ENCODE results near the gene KIF1A.
A peak's percentile ranks its signal among the peaks of the same experiment; 100 is the strongest.

KIF1A gene

DNA sequence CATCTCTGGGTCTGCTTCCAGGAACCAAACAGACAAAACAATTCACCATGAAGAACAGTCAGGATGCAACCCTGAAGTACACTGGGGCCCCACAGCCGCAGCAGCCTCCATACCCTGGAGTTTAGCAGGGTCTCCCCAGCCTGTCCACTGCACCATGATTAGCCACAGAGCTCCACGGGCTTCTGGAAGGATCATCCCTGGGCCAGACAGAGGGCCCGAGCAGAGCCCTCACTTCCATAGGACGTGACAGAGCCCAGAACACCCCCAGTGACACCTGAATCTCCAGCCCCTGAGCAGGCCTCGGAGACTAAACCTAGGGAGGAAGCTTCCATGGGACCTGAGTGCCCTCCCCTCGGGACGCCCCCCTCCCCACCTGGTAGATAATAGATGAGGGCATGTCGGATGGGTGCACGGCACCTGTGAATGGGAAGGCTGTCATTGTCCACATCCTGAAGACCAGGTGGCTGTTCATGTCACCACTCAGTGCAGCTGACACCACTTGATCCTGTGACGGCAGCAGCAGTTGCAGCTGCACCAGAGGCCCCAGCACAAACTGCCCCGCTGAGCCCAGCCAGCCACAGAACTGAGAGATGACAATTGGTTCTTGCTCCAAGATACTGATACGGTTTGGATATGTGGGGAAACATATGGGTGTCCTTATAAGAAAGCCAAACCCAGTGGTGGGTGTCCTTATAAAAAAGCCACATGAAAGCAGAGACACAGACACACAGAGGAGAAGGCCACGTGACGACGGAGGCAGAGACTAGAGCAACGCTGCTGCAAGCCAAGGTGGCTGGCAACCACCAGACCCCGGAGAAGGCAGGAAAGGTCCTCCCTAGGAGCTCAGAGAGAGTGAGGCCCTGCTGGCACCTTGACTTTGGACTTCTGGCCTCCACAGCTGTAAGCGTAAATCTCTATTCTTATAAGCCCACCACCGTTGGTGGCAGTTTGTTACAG lies 23.2 kb downstream of the KIF1A start:
- peak; percentile 19 for DNase-seq

DNA sequence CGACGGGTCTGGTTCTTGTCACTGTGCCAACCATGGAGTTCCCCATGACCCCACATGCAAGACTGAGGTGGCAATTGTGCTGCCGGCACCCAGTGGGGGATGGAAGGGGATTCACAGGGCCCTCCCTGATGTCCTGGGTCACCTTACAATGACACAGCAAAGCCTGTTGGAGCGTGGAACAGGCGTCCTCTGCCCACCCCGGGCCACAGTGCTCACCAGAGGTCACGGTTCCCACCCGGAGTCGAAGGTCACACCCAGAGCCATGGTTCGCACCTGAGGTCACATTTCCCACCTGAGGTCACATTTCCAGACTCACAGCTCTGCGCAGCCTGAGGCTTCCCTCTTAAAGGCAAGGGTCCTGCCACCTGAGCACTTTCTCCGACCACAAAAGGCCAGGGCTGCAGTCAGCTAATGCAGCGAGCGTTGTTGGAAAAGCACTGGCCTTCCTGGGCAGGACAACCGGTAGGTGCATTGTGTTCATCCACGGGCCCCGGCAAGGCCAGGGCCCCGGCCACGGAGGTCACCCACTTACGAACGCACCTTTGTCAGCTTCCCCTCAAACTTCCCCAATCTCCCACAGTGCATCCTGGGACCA lies 24.0 kb downstream of the KIF1A start:
- no peak for DNase-seq

DNA sequence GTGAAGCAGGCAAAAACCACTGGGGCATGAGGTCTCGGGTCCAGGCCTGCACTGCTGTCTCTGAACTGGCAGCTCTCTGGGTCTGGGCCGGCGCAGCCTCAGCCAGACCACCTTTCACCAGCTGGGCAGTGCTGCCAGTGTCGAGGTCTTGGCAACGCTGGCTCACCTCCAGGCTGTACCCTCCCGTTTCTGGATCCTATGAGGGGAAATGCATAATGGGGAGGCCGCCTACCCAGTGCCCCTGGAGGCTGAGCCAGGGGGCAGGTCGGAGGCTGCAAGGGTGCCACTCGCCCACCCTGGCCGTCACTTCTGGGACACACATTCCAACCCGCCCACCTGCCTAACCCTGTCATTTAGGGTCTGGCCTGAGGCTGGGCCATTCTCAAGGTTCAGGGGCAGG lies 24.6 kb downstream of the KIF1A start:
- no peak for DNase-seq

DNA sequence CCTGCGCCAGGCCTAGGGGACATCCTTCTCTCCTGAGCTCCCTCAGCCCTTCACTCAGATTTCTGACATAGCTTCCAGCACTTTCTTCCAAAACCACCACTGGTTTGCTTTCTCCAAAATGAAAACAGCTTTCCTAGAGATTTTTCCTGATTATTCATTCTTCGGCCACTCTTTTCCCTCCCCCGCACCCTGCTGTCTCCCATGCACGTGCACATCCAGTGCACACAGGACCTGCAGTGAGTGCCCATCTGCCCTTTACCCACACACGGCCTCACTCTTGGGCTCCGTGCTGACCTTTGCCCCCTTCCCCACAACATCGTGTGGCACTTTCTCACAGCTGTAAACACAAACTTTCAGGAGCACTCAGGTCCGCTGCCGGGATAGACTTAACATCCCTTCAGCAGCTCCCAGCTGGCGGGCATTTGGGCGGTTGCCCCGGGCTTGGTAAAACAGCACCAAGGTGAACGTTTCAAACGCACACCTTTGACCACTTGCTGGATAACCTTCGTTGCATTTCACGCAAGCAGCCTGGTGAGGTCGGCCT lies 25.8 kb downstream of the KIF1A start:
- DNase-seq: no peak

DNA sequence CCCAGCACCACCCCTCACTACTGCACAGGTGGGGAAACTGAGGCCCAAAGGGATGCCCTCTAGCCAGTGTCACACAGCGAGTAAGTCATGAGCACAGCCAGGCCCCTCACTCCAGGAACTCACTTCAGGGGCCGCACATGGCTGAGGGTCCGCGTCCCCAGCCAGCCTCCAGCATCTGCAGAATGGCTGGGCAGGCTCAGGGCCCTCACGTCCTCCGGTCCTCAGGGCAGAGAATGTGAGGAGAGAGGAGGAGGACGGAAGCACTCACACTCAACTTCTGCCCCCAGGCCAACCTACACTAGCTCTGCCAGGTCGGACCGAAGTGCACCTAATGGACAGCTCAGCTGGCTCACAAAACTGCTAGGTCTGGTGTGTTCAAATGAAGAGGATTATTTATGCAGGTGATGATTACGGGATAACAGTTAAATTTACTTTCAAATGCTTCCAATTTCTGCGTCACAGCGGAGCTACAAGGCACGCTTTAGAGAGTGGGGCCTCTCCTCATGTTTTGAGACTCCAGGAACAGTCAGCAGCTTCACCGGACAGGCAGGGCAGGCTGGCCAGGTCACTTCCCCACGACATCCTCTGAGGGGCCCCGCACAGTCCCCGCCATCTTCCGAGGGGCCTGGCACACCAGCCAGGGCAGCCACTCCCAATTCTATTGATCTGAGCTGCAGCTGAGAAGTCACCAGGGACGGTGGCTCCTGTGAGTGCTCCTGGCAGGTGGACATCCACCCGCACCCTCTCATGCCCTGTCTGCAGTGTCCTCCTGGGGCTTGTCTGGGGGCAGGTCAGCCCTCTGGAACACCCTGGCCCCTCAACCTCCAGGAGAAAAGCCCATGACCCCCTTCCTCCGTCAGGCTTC lies 26.5 kb downstream of the KIF1A start:
- DNase-seq: no peak

DNA sequence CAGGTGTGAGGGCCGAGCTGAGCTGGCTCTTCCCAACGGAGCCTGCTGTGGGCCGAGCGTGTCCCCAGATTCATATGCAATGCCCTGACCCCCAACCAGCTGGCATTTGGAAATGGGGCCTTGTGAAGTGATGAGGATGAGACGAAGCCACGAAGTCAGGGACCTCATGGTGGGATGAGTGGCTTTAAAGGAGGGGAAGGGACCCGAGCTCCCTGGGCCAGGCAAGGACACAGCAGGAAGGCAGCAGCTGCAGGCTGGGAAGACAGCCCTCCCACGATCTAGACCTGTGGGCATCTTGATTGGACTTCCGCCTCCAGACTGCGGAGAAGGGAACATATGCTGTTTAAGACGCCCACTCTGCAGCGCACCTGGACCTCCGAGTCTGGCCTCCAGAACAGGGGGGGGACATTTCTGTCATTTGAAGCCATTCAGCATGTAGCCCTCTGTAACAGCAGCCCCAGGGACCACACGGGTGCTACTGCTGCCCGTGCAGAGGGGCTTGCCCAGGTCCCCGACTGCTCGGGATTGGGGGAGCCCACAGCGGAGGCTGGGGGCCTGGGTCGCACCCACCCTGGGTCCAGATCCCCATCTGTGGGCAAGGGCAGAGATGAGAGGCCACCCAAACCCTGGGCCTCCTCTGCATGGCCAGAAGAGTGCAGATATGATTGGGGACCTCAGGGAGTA lies 27.2 kb downstream of the KIF1A start:
- DNase-seq: no peak

DNA sequence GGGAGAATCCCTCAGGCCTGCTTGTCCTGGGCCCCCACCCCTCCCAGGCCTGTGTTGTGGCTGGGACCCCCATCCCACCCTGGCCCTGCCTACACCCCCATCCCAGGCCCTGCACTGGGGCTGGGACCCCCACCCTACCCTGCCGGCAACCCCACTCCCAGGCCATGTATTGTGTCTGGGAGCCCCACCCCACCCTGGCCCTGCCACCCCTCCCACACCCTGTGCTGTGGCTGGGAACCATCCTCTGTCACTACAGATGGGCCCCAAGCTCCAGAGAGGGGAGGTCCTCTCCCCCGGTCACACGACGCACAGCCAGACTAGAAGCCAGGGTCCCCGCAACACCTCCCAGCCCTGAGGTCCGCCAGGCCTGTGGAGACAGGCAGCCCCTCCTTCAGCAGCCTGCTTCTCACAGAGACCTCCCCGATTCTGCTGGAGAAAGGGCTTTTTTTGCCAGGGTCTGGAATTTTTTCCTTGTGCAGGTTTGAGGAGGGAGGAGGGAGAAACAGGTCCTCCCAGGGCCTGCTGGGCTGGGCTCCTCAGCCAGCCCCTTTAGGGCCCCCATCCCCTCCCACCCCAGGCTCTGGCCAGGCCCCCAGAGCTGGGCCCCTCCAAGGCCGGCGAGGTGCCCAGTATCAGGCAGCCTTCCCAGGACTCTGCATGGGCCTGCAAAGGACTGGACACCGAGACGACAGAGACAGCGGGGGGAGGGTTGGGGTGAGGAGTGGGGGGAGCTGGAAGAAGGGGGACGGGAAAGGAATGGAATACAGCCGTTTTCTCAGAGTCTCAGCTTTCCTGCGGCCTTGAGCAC lies 28.0 kb downstream of the KIF1A start:
- no peak for DNase-seq

DNA sequence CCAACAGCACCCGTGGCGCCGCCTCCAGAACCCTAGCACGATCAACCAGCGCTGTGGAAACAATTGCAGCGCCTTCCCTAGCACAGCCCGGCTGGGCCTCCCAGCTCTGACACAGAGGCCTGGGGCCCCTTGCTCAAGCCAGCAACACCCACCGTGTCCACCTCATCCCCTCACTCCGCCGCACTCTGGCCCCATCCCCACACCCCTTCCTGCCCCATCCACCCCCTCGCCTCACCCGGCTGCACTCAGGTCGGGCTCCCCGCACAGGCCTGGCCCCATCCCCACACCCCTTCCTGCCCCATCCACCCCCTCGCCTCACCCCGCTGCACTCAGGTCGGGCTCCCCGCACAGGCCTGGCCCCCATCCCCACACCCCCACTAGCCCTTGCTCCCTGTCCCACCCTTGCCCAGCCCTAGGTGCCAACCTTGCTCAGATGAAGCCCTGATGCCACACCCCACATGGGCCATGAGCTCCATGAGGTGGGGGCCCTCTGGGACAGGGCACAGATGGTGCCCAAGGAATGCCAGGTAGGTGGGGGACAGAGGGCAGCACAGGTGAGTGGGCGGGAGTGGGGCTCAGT lies 28.7 kb downstream of the KIF1A start:
- DNase-seq: no peak

DNA sequence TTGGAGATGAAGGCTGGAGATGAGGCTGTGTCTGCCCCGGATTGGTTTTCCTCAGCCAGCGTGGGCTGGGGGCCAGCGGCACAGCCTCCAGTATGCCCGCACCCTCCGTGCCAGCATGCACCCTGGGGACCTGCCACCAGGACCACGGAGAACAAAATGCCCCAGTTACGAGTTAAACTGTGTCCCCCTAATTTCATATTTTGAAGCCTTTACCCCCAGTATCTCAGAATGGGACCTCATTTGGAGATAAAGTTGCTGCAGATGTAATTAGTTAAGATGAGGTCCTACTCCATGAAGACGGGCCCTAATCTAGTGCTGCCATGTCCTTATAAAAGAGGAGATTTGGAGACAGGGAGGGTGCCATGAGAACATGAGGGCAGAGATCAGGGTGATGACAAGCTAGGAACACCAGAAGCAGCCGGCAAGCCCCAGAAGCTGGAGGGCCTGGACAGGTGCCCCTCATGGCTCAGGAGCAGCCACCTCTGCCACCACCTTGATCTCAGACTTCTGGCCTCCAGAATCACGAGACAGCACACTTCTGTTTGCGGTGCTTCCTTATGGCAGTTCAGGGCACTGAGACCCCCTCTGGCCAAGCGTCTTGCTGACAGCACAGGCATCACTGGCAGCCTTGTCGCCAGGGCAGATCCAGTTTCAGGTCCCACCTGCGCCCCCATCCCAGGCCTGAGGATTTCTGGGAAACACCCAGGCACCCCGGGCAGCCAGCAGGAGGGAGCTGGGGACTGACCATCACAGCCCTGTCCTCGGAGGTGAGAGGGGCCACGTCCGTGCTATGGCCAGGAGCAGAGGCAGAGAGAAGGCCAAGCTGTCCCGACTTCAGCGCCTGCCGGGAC lies 29.4 kb downstream of the KIF1A start:
- DNase-seq: no peak

DNA sequence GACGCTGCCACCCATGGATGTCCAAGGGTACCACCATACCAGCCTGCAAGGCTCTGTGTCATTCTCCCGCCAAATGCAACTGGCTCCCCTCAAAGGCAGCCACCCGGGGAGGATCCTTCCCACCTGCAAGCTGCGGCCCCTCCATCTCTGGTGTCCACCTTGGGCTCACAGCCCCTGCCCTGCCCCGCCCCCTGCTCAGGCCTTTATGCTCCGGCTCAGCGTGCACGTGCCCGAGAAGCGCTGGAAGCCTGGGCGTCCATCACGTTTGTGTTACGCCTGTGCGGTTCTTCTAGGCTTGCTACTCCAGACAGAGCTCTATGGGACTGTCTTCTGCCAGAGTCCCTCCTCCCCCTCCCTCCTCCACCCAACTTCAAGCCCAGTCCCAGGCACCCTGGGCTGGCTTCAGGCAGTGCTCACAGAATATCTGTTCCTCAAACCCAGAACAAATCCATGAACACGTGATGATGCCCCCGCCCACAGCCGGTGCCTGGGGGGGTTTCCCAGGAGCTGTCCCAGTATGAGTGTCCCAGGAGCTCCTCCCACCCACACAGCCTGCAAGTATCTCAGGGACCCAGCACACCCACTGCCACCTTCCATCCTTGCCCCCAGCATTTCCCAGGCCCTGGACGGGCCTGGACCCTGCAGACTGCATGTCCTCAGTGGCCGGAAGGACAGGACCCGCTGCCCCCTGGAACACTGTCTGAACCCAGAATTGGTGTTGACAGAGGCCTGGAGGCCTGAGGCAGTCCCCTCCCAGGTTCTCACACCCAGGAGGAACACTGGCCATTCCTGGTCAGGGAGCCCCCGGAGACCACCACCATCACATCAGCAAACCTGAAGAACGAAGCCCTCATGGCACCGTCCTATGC lies 30.3 kb downstream of the KIF1A start:
- no peak for DNase-seq

DNA sequence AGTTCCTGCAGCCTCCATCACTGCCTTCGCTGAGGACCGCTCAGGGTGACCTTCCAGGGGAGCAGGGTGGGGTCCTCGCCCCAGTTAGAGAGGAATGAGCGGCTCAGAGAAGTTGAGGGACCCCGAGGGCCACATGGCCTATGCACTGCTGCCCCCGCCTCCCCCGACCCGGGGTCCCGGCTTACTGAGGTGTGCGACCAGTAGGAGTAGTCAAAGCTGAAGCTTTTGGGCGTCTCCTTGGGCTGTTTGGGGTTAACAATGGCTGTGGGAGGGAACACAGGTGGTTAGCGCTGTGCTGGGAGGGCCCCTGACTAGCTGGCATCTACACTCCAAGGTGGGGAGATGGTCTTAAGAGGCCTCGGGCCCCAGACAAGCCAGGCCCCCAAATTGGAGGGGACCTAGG lies 31.0 kb downstream of the KIF1A start:
- no peak for DNase-seq

DNA sequence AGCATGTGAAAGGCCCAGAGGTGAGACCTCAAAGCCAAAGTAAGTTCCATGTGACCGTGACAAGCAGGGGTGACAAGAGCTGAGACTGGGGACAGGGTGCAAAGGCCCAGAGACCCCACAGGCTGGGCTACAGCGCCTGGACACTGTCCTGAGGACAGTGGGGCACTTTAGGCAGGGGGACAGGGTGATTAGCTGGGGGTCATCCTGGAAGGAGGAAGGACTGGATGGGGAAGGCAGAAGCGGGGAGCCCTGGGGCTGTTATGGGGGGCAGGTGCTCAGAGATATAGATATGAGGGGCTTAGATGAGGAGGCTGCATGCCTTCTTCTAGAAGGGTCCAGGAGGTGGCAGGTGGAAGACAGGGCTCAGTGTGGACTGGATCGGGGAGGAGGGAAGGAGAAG lies 31.5 kb downstream of the KIF1A start:
- no peak for DNase-seq

DNA sequence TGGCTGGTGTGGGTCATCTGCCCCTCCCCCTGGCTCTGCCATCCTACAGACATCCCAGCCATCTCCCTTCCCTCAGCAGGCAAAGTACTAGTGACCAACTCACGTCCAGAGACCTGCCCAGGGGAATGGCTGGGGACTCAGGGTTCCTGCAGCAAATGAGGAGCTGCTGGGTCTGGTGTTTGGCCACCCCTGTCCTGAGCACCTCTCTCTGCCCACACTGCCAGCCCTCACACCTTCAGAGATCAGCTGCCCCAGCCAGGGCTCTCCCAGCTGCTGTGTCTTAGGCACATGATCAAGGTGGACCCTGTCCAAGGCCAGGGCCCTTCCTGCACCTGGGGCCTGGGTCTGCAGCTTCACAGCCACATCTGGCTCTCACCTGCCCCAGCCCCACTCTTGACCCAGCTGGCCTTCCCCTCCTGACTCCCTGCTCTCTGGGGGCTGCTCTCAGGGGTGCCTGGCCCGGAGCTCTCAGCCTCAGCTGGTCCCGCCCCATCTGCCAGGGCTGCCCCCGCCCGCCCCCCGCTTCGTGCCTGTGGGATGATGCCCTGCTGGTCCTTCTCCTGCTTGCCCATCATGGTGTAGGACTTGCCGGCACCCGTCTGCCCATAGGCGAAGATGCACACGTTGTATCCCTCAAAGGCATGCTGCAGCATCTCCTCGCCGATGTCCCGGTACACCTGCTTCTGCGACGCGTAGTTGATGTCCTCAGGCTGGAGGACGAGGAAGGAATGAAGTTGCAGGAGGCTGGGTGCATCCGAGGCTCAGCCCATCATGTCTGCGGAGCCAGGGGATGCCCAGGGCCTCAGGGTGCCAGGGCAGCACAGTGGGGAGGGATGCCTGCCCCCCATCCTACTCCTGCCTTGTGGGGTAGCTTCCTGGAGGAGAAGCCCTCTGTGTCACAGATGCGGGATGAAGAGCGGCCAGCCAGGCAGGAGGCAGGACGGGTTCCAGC lies 32.2 kb downstream of the KIF1A start:
- no peak for DNase-seq

DNA sequence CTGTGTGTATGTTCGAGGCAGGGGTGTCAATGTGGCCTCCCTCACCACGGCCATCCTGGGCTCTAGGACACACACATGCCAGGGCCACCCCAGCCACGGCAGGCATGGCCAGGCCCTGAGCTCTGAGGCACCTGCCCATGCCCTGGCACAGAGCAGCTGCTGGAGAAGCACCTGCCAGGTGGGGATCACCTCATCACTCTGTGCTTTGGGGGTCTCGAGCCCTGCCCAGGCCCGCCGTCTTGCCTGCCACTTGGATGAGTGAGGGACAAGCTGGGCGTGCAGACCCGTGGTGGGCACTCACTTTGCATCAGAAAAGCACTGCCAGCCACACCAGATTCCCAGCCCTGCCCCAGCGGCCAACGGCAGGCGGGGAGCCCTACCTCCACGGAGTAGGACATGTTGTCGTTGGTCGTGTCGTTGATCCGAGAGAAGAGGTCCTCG lies 33.1 kb downstream of the KIF1A start:
- DNase-seq: no peak

DNA sequence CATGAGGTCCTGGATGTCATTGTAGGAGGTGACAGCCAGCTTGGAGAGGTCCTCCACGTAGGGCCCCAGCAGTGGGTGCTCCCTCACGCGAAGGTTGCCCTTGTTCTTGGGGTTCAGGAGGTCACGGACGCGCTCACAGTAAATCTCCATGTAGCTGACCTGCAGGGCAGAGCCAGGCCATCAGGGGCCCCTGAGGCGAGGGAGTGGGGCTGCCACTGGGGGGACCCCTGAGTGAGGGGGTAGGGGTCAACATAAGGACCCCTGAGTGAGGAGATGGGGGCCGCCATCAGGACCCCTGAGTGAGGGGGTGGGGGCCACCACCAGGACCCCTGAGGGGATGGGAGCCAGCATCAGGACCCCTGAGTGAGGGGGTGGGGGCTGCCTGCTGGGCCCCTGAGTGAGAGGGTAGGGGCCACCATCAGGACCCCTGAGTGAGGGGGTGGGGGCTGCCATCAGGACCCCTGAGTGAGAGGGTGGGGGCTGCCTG lies 33.6 kb downstream of the KIF1A start:
- no peak for DNase-seq

DNA sequence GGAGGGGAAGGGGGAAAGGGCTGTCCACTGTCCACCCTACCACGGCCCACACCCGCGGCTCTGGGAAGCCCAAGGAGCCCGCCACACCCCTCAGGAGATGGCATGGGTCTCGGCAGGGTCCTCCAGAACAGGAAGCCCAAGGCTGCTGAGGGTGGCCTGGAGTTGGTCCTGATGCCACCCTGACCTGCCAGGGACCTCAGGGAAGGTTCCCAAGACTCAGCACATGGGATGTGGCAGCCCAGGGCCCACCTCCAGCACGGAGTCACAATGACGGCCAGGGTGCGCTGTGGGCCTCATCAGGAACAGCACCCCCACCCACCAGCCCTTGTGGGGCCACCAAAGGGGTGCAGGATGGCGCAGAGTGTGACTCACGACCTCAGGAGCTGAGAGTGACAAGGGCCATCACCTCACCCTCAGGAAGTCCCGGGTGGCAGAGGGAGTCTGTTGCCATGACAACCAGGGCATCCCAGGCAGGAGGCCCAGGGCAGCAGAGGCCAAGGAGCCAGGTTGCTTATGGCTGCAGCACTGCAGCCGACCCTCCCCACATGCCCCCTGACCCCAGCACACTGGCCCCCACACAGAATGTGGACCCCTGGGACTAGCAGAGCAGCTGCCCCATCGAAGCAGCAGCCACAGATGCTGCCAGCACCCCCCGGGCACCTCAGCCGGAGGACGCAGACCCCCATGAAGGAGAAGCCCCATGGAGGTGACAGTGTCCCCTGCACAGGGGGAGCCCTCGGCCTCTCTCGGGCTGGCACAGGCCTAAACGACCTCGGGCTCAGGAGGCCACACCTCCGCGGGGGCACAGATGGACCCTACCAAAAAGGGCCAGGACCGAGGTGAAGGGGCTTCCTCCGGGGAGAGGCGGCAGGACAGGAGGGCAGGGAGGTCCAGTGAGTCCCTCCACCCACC lies 34.3 kb downstream of the KIF1A start:
- no peak for DNase-seq

All from NCI-H2107 (cell line).